HG03039 (cell line): Measurements from ENCODE around the gene ACAA2.
"Not testable (repeated sequence)": the region's sequence is repeated elsewhere in the genome, so short reads cannot be mapped to it uniquely, and the experiment has no call there.

Experiments
- ATAC-seq: cut with Tn5 transposase; IDR thresholded peaks from one replicate; pipeline ENCODE4 v1.9.1; 2021; ENCODE audit warnings: mild to moderate bottlenecking, moderate library complexity; ENCODE audit not compliant: unreplicated experiment

The ACAA2 gene

GRCh38 chr18:49845629-49846360, 32.5 kb upstream of the ACAA2 start:
- no peak for ATAC-seq

- ATAC-seq: no peak
These were observed 31.6 kb upstream of the ACAA2 start for GRCh38 chr18:49844903-49845302.

GRCh38 chr18:49843778-49844625, 30.7 kb upstream of the ACAA2 start:
- no peak for ATAC-seq

GRCh38 chr18:49843131-49843530, 29.8 kb upstream of the ACAA2 start:
- ATAC-seq: no peak

GRCh38 chr18:49842656-49843055, 29.3 kb upstream of the ACAA2 start:
- no peak for ATAC-seq

GRCh38 chr18:49841236-49842217, 28.2 kb upstream of the ACAA2 start:
- no peak for ATAC-seq

- ATAC-seq: no peak
These were observed 25.7 kb upstream of the ACAA2 start for GRCh38 chr18:49839012-49839411.

GRCh38 chr18:49838381-49838780, 25.0 kb upstream of the ACAA2 start:
- no peak for ATAC-seq

- no peak for ATAC-seq
These were observed 24.6 kb upstream of the ACAA2 start for GRCh38 chr18:49837889-49838288.

GRCh38 chr18:49837316-49837835, 24.0 kb upstream of the ACAA2 start:
- ATAC-seq: not testable (repeated sequence)

- no peak for ATAC-seq
These were observed 22.1 kb upstream of the ACAA2 start for GRCh38 chr18:49835405-49835804.

- no peak for ATAC-seq
These were observed 20.9 kb upstream of the ACAA2 start for GRCh38 chr18:49834258-49834657.

- ATAC-seq: no peak
These were observed 20.5 kb upstream of the ACAA2 start for GRCh38 chr18:49833814-49834213.

GRCh38 chr18:49832221-49832647, 18.9 kb upstream of the ACAA2 start:
- ATAC-seq: no peak

- no peak for ATAC-seq
These were observed 14.7 kb upstream of the ACAA2 start for GRCh38 chr18:49827996-49828395.

- no peak for ATAC-seq
These were observed 6.7 kb upstream of the ACAA2 start for GRCh38 chr18:49819823-49820671.

GRCh38 chr18:49819071-49819662, 5.8 kb upstream of the ACAA2 start:
- ATAC-seq: no peak

GRCh38 chr18:49817947-49818346, 4.6 kb upstream of the ACAA2 start:
- no peak for ATAC-seq

- ATAC-seq: no peak
These were observed 2.6 kb upstream of the ACAA2 start for GRCh38 chr18:49815927-49816326.

- ATAC-seq: peak; percentile 21
These were observed 790 bp upstream of the ACAA2 start for GRCh38 chr18:49814147-49814499.
